ENCODE measurements around the gene CFAP52.
"Not testable (repeated sequence)": the region's sequence is repeated elsewhere in the genome, so short reads cannot be mapped to it uniquely, and the experiment has no call there.

CFAP52 gene

GRCh38 chr17:9606453-9606852 lies 30.0 kb downstream of the CFAP52 start:
- Mint-ChIP-seq H3K27me3 (peaks cover 37% of the 10 kb centered on the region), H3K4me1 (no peaks in the 10 kb centered on the region), H3K4me3 (no peak overlapping the region), H3K9me3 (peaks cover 3% of the 10 kb centered on the region), H3K27ac (no peak overlapping the region), H3K36me3 (no peaks in the 10 kb centered on the region)
- ATAC-seq: no peak

- not testable (repeated sequence) for H3K4me3 Mint-ChIP-seq, H3K9me3 Mint-ChIP-seq, ATAC-seq, H3K27ac Mint-ChIP-seq, H3K36me3 Mint-ChIP-seq, H3K4me1 Mint-ChIP-seq
- H3K27me3 Mint-ChIP-seq: peaks cover 34% of the 10 kb centered on the region
Observed at GRCh38 chr17:9607058-9607457, 30.6 kb downstream of the CFAP52 start.

- H3K4me1 Mint-ChIP-seq: no peaks in the 10 kb centered on the region
- no peak overlapping the region for H3K4me3 Mint-ChIP-seq
- H3K36me3 Mint-ChIP-seq: no peaks in the 10 kb centered on the region
- H3K9me3 Mint-ChIP-seq: peaks cover 3% of the 10 kb centered on the region
- no peak overlapping the region for H3K27ac Mint-ChIP-seq
- H3K27me3 Mint-ChIP-seq: peaks cover 15% of the 10 kb centered on the region
- ATAC-seq: no peak
Observed at GRCh38 chr17:9611557-9611956, 35.1 kb downstream of the CFAP52 start.

- no peak overlapping the region for H3K4me3 Mint-ChIP-seq
- peaks cover 15% of the 10 kb centered on the region for H3K27me3 Mint-ChIP-seq
- no peaks in the 10 kb centered on the region for H3K4me1 Mint-ChIP-seq
- ATAC-seq: no peak
- H3K9me3 Mint-ChIP-seq: peaks cover 3% of the 10 kb centered on the region
- H3K36me3 Mint-ChIP-seq: no peaks in the 10 kb centered on the region
- H3K27ac Mint-ChIP-seq: no peak overlapping the region
Observed at GRCh38 chr17:9612006-9612405, 35.6 kb downstream of the CFAP52 start.

GRCh38 chr17:9615486-9615885 lies 39.0 kb downstream of the CFAP52 start:
- H3K4me1 Mint-ChIP-seq: no peaks in the 10 kb centered on the region
- H3K27ac Mint-ChIP-seq: no peak overlapping the region
- ATAC-seq: no peak
- H3K9me3 Mint-ChIP-seq: no peaks in the 10 kb centered on the region
- H3K36me3 Mint-ChIP-seq: no peaks in the 10 kb centered on the region
- H3K27me3 Mint-ChIP-seq: no peaks in the 10 kb centered on the region
- H3K4me3 Mint-ChIP-seq: no peak overlapping the region

GRCh38 chr17:9622961-9623360 lies 46.5 kb downstream of the CFAP52 start:
- Mint-ChIP-seq H3K27ac (no peak overlapping the region), H3K27me3 (no peaks in the 10 kb centered on the region), H3K4me1 (no peaks in the 10 kb centered on the region), H3K36me3 (no peaks in the 10 kb centered on the region), H3K4me3 (no peak overlapping the region), H3K9me3 (peaks cover 29% of the 10 kb centered on the region)
- no peak for ATAC-seq

GRCh38 chr17:9628509-9628908 lies 52.1 kb downstream of the CFAP52 start:
- no peaks in the 10 kb centered on the region for H3K36me3 Mint-ChIP-seq
- H3K27ac Mint-ChIP-seq: no peak overlapping the region
- ATAC-seq: no peak
- H3K9me3 Mint-ChIP-seq: peaks cover 19% of the 10 kb centered on the region
- H3K4me1 Mint-ChIP-seq: no peaks in the 10 kb centered on the region
- H3K27me3 Mint-ChIP-seq: peaks cover 22% of the 10 kb centered on the region
- no peak overlapping the region for H3K4me3 Mint-ChIP-seq

GRCh38 chr17:9632741-9633140 lies 56.3 kb downstream of the CFAP52 start:
- Mint-ChIP-seq H3K9me3 (peaks cover 4% of the 10 kb centered on the region), H3K27ac (no peak overlapping the region), H3K4me1 (no peaks in the 10 kb centered on the region), H3K27me3 (peaks cover 48% of the 10 kb centered on the region), H3K36me3 (no peaks in the 10 kb centered on the region), H3K4me3 (no peak overlapping the region)
- no peak for ATAC-seq

GRCh38 chr17:9635340-9635739 lies 58.9 kb downstream of the CFAP52 start:
- ATAC-seq: no peak
- H3K27me3 Mint-ChIP-seq: peaks cover 38% of the 10 kb centered on the region
- no peak overlapping the region for H3K27ac Mint-ChIP-seq
- no peaks in the 10 kb centered on the region for H3K36me3 Mint-ChIP-seq
- no peak overlapping the region for H3K4me3 Mint-ChIP-seq
- no peaks in the 10 kb centered on the region for H3K4me1 Mint-ChIP-seq
- peaks cover 2% of the 10 kb centered on the region for H3K9me3 Mint-ChIP-seq

GRCh38 chr17:9636501-9636900 lies 60.1 kb downstream of the CFAP52 start:
- Mint-ChIP-seq H3K27ac (no peak overlapping the region), H3K4me1 (no peaks in the 10 kb centered on the region), H3K4me3 (no peak overlapping the region), H3K36me3 (no peaks in the 10 kb centered on the region), H3K27me3 (peaks cover 29% of the 10 kb centered on the region), H3K9me3 (peaks cover 4% of the 10 kb centered on the region)
- ATAC-seq: no peak

- not testable (repeated sequence) for H3K9me3 Mint-ChIP-seq, H3K36me3 Mint-ChIP-seq, H3K4me3 Mint-ChIP-seq, H3K27ac Mint-ChIP-seq, H3K4me1 Mint-ChIP-seq, ATAC-seq
- H3K27me3 Mint-ChIP-seq: peaks cover 37% of the 10 kb centered on the region
Observed at GRCh38 chr17:9640388-9640787, 63.9 kb downstream of the CFAP52 start.

- peaks cover 49% of the 10 kb centered on the region for H3K27me3 Mint-ChIP-seq
- ATAC-seq: no peak
Observed at GRCh38 chr17:9643611-9644010, 67.2 kb downstream of the CFAP52 start.

GRCh38 chr17:9644910-9645751 lies 68.7 kb downstream of the CFAP52 start, which contains the start of gene USP43:
Gene USP43, plus strand, starts transcription at chr17:9645517. Its CDS starts 116 bp downstream, at chr17:9645633.
- ATAC-seq: peak; percentile 64
- peak within 1 kb of the TSS; percentile 69 for H3K4me3 Mint-ChIP-seq
- peaks cover 4% of the 10 kb centered on the region for H3K9me3 Mint-ChIP-seq
- H3K4me1 Mint-ChIP-seq: peaks cover 15% of the 10 kb centered on the region
- no peaks in the 10 kb centered on the region for H3K36me3 Mint-ChIP-seq
- H3K27ac Mint-ChIP-seq: no peak within 1 kb of the TSS
- peaks cover 55% of the 10 kb centered on the region for H3K27me3 Mint-ChIP-seq

More at GRCh38 chr17:9643611-9644010, 67.2 kb downstream of the CFAP52 start:
- Mint-ChIP-seq H3K9me3 (peaks cover 4% of the 10 kb centered on the region), H3K4me1 (peaks cover 15% of the 10 kb centered on the region), H3K36me3 (no peaks in the 10 kb centered on the region), H3K27ac (no peak overlapping the region), H3K4me3 (no peak overlapping the region)

- Mint-ChIP-seq H3K36me3 (no peaks in the 10 kb centered on the region), H3K27me3 (peaks cover 58% of the 10 kb centered on the region), H3K9me3 (no peaks in the 10 kb centered on the region), H3K4me3 (peak overlapping the region; percentile 69), H3K4me1 (peaks cover 15% of the 10 kb centered on the region), H3K27ac (no peak overlapping the region)
- ATAC-seq: peak; percentile 16
Observed at GRCh38 chr17:9645851-9646545, 69.6 kb downstream of the CFAP52 start.

- peak overlapping the region; percentile 69 for H3K4me3 Mint-ChIP-seq
- H3K27me3 Mint-ChIP-seq: peaks cover 63% of the 10 kb centered on the region
- H3K4me1 Mint-ChIP-seq: peaks cover 15% of the 10 kb centered on the region
- ATAC-seq: no peak
- no peak overlapping the region for H3K27ac Mint-ChIP-seq
- H3K9me3 Mint-ChIP-seq: no peaks in the 10 kb centered on the region
- H3K36me3 Mint-ChIP-seq: no peaks in the 10 kb centered on the region
Observed at GRCh38 chr17:9646546-9646885, 70.1 kb downstream of the CFAP52 start.

- no peak for ATAC-seq
- Mint-ChIP-seq H3K4me1 (peaks cover 15% of the 10 kb centered on the region), H3K9me3 (no peaks in the 10 kb centered on the region), H3K27ac (no peak overlapping the region), H3K4me3 (no peak overlapping the region), H3K27me3 (peaks cover 68% of the 10 kb centered on the region), H3K36me3 (no peaks in the 10 kb centered on the region)
Observed at GRCh38 chr17:9647014-9647413, 70.6 kb downstream of the CFAP52 start.
